A549 (cell line): ENCODE data around the gene RFX3.

ENCODE experiments used
- CTCF ChIP-seq: fragments of >200 bp; sonication (Bioruptor Twin); formaldehyde crosslinking; IDR thresholded peaks from 3 replicates; pipeline ENCODE4 v1.5.1; 2016
- EP300 ChIP-seq, 2 experiments: fragments of >200 bp; sonication (Bioruptor Twin); formaldehyde crosslinking; IDR thresholded peaks; 2 replicates in 1 of 2; 3 replicates in 1 of 2; pipeline ENCODE4 v1.6.1; 2016 to 2017
- FOXS1 ChIP-seq: fragments of 250-450 bp; sonication (Bioruptor Pico); IDR thresholded peaks from 2 replicates; pipeline ENCODE4 v1.5.0; 2020; ENCODE audit warnings: mild to moderate bottlenecking, moderate library complexity
- HDAC2 ChIP-seq: fragments of 200-600 bp; sonication (generic); IDR thresholded peaks from 2 replicates; pipeline ENCODE4 v1.6.1; 2016
- KDM5A ChIP-seq: fragments of 200-600 bp; sonication (generic); IDR thresholded peaks from 2 replicates; pipeline ENCODE4 v1.6.1; 2016; ENCODE audit warnings: antibody characterized with exemption, mild to moderate bottlenecking
- MAZ ChIP-seq: fragments of 150-350 bp; IDR thresholded peaks from 2 replicates; pipeline ENCODE4 v1.6.1; 2014; ENCODE audit warnings: antibody characterized with exemption, low read depth, low read length, borderline replicate concordance
- POLR2A ChIP-seq: IDR thresholded peaks from 2 replicates; pipeline ENCODE4 v1.6.1; 2012; ENCODE audit warnings: mild to moderate bottlenecking, low read length
- RAD21 ChIP-seq, 2 experiments: fragments of >200 bp in 1 of 2; sonication (Bioruptor Twin) in 1 of 2; formaldehyde crosslinking in 1 of 2; IDR thresholded peaks in 1 of 2; conservative IDR thresholded peaks in 1 of 2; 2 replicates in 1 of 2; 3 replicates in 1 of 2; pipeline ENCODE4 v1.6.1; 2012 to 2018; ENCODE audit warnings: inconsistent platforms in 1 of 2

DNA sequence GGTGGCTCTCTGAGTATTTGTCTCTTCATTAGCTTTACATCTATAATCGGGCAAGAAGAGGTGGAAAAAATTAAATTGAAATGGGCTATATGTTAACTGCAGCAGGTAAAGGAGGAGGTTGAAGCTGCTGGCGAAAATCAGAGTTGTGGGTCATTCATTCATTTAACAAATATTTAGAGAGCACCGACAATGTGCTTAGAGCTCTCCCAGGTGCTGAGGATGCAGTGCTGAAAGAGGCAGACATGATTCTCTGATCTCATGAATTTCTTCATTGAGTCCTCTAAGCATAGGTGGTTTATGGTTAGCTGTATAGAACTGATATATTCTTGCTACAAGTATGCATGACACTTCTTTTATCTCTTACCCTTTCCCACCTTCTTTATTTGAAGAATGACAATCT lies 243.4 kb downstream of the RFX3 start:
- TF ChIP-seq CTCF (no peak), EP300 (IDR thresholded peaks at IDR 0.05) (no peak), POLR2A (no peak), FOXS1 (CRISPR knock-in tag) (no peak), RAD21 (conservative IDR thresholded peaks at IDR 0.05 in 1 of 2, IDR thresholded peaks at IDR 0.05 in 1 of 2) (no peak), KDM5A (no peak), HDAC2 (no peak), MAZ (no peak)
